Urothelium cell line (cell line): ENCODE data around the gene PAK1IP1.
"Not testable (repeated sequence)": the region's sequence is repeated elsewhere in the genome, so short reads cannot be mapped to it uniquely, and the experiment has no call there.

Experiments
- DNase-seq: peaks from one replicate; pipeline ENCODE4 v3.0.0; 2011; ENCODE audit warnings: low spot score, mixed read lengths
- FAIRE-seq: peaks from 2 replicates; lab custom pipeline; 2011; peaks lifted over from hg19 to GRCh38; lab: Jason Lieb, UNC

PAK1IP1 gene, protein sequence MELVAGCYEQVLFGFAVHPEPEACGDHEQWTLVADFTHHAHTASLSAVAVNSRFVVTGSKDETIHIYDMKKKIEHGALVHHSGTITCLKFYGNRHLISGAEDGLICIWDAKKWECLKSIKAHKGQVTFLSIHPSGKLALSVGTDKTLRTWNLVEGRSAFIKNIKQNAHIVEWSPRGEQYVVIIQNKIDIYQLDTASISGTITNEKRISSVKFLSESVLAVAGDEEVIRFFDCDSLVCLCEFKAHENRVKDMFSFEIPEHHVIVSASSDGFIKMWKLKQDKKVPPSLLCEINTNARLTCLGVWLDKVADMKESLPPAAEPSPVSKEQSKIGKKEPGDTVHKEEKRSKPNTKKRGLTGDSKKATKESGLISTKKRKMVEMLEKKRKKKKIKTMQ

DNA sequence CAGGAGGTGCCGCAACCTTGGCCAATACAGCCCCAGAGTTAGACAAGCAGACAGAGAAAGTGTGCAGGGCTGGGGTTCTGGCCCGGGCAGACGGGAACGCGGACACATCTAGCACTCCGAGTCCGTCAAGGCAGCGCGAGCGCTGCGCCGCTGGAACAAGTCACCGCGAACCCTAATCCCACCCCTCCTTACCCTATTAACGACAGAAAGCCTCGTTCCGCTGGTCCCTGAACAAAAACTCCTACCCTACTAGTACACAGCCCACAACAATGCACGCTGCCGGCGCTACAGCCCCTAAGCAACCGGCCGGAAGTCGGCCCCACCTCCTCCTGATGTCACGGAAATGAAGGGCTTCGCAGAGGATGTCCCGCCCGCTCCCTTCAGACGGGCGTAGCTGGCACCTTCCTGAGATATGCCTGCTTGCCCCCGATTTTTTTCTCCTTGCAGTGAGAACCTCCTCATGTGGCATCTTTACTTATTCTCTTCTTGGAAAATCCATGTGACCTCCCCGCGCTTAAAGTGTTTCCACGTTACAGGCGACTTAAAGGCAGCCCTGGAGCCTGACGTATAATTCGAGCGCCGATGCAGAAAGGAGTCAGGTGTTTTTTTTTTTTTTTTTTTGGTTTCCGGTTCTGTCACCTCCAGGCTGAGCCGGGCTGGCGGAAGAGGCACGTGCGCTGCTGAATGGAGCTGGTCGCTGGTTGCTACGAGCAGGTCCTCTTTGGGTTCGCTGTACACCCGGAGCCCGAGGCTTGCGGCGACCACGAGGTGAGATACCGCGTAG lies at the start of gene PAK1IP1, which contains the start of gene C6orf52:
PAK1IP1 (plus strand) TSS at position 671 of the 784 bp plus-strand sequence; CDS start at position 685, 14 bp downstream.
C6orf52 (minus strand) TSS at position 315 of the 784 bp plus-strand sequence. CDS start 7,066 bp downstream, outside the sequence.
- DNase-seq (peak; percentile 93), FAIRE-seq (no peak)

DNA sequence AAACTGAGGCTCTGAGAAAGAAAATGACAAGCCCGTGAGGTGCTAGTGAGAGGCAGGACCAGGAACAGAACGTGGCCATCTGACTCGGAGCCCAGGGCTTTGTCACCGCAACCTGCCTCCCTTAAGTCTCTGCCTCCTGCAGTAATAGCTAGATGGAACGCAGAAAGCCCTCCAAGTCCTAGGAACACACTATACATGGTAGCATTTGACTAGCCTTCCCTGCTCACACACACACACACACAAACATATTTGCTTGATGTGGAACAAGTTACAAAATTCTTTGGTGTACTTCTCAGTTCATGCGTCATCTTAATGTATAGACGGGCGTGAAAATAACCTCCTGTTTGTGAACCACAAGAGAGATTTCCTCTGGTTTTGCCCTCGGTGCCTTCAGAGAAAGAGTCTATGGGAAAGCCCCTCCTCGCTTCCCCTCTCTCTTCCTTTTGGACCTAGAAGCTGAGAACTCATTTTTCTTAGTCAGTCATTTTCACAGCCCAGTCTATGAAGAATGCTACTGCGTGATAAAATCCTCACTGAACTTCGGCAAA lies 39.2 kb upstream of the PAK1IP1 start:
- FAIRE-seq: no peak
- no peak for DNase-seq

DNA sequence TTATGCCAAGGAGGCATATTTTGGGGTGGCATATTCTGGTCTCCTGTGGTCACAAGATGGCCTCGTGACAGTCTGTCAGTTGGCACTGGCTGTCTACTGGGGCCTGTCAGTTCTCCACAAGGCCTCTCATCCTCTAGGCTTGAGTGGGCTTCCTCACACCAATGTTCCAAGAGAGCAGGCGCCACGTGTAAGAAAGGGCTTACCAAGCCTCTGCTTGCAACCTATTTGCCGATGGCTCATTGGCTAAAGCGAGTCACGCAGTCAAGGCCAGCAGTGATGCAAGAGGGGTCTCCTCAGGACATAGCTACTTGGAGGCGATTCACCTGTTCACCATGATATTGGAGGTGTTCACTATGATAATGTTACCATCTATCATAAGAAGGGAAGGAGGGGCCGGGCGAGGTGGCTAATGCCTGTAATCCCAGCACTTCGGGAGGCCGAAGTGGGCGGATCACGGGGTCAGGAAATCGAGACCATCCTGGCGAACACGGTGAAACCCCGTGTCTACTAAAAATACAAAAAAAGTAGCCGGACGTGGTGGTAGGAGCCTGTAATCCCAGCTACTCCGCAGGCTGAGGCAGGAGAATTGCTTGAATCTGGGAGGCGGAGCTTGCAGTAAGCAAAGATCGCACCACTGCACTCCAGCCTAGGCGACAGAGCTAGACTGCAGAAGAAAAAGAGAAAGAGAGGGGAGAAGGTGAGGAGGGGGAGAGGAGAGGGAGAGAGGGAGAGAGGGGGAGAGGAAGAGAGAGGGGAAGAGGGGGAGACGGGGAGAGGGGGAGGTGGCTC lies 35.7 kb upstream of the PAK1IP1 start:
- FAIRE-seq (no peak), DNase-seq (no peak)

DNA sequence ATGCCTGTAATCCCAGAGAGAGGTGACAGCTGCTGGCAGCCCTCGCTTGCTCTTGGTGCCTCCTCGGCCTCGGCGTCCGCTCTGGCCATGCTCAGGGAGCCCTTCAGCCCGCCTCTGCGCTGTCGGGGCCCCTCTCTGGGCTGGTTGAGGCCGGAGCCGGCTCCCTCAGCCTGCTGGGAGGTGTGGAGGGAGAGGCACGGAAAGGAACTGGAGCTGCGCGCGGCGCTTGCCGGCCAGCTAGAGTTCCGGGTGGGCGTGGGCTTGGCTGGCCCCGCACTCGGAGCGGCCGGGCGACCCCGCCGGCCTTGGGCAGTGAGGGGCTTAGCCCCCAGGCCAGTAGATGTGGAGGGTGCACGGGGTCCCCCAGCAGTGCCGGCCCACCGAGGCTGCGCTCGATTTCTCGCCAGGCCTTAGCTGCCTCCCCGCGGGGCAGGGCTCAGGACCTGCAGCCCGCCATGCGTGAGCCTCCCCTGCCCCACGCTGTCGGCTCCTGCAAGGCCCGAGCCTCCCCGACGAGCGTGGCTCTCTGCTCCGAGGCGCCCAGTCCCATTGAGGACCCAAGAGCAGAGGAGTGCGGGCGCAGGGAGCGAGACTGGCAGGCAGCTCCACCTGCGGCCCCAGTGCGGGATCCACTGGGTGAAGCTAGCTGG lies 34.9 kb upstream of the PAK1IP1 start:
- FAIRE-seq (no peak), DNase-seq (no peak)

DNA sequence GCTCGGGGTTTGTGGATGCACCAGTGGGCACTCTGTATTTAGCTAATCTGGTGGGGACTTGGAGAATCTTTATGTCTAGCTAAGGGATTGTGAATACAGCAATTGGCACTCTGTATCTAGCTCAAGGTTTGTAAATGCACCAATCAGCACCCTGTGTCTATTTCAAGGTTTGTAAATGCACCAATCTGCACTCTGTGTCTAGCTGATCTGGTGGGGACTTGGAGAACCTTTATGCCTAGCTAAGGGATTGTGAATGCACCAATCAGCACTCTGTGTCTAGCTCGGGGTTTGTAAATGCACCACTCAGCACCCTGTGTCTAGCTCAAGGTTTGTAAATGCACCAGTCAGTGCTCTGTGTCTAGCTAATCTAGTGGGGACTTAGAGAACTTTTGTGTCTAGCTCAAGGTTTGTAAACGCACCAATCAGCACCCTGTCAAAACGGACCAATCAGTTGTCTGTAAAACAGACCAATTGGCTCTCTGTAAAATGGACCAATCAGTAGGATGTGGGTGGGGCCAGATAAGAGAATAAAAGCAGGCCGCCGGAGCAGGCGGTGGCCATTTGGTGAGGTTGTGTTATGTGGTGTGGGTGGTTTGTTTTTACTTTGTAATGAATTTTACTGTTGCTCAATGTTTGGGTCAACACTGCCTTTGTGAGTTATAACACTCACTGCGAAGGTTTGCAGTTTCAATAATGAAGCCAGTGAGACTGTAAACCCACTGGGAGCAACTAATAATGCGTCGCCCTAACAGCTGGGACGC lies 34.2 kb upstream of the PAK1IP1 start:
- DNase-seq, FAIRE-seq: not testable (repeated sequence)

DNA sequence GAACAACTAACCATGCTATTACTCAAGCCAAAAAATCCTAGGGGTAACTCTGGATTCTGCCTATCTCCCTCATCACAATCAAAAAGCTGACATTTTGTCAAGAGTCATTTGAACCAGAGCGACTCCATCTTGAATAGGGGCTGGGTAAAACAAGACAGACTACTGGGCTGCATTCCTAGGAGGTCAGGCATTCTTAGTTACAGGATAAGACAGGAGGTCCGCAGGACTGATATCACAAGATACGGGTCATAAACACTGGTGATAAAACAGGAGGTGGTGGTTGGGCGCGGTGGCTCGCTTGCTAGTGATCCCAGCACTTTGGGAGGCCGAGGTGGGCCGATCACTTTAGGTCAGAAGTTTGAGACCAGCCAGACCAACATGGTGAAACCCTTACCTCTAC lies 32.6 kb upstream of the PAK1IP1 start:
- FAIRE-seq: no peak
- no peak for DNase-seq

DNA sequence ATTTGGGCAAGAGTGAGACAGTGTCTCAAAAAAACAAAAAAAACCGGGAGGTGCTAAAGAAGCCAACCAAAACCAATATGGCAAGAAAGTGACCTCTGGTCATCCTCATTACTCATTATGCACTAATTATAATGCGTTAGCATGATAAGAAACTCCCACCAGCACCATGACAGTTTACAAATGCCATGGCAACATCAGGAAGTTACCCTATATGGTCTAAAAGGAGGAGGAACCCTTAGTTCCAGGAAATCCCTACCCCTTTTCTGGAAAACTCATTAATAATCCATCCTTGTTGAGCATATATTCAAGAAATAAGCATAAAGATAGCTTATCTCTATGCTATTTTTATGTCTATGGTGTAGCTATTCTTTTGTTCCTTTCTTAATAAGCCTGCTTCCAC lies 32.0 kb upstream of the PAK1IP1 start:
- DNase-seq: no peak
- no peak for FAIRE-seq

DNA sequence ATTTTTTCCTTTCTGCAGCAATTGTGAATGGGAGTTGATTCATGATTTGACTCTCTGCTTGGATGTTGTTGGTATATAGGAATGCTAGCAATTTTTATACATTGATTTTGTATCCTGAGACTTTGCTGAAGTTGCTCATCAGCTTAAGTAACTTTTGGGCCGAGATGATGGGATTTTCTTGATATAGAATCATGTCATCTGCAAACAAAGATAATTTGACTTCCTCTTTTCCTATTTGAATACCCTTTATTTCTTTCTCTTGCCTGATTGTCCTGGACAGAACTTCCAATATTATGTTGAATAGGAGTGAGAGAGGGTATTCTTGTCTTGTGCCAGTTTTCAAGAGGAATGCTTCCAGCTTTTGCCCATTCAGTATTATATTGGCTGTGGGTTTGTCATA lies 29.2 kb upstream of the PAK1IP1 start:
- FAIRE-seq, DNase-seq: not testable (repeated sequence)

DNA sequence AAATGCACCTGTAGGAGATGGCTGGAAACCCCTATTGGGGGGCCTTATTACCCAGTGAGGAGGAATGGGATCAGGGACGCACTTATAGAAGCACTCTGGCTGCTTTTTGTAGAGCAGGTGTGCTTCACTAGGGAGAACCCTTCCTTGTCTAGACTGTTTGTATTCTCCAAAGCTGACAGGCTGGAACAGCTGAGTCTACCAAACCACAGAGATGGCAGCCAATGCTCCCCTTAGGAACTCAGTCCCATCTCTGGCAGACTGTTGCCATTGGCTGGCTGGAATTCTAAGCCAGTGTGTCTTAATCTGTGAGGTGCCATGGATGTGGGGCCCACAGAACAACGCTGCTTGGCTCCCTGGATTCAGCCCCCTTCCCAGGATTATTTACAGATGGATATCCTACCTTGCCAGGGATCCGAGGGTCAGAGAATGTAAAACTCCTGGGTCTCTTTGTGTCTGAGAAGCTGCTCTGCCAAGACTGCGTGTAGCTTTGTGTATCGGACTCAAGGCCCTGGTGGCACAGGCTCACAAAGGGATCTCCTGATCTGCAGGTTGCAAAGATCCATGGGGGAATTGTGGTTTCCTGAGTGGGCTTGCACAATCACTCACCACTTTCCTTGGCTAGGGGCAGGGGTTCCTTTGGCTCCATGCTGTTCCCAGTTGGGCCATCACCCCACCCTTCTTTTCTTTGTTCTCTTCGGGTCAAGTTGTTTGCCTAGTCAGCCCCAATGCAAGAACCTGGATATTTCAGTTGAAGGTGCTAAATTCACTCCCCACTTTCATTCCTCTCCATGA lies 26.4 kb upstream of the PAK1IP1 start:
- DNase-seq (no peak), FAIRE-seq (no peak)

DNA sequence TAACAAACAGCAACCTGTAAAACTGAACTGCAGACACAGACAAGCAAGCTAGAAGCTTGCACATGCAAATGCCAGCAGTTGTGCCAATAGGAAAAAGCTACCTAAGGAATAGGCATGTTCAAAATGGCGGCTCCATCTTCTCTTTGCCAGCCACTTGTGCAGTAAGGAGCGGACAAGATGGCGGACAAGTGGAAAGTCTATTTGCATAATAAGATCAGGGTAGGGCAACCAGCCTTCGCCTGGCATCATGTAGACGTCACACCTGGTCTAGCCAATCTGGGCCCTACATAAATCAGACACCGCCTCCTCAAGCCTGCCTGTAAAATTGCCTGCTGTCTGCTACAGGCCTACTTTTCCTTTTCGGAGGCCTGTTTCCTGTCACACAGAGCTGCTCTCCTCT lies 18.4 kb upstream of the PAK1IP1 start:
- FAIRE-seq: no peak
- no peak for DNase-seq

DNA sequence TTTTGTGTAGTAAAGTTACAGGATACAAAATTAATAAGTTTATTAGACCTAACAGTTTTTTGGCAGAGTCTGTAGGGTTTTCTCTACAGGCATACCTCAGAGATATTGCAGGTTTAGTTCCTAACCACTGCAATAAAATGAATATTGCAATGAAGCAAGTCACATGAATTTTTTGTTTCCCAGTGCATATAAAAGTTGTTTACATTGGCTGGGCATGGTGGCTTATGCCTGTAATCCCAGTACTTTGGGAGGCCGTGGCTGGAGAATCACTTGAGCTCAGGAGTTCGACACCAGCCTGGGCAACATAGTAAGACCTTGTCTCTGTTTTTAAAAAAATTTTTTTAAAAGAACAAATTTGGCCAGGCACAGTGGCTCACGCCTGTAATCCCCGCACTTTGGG lies 16.3 kb upstream of the PAK1IP1 start:
- DNase-seq (no peak), FAIRE-seq (no peak)

DNA sequence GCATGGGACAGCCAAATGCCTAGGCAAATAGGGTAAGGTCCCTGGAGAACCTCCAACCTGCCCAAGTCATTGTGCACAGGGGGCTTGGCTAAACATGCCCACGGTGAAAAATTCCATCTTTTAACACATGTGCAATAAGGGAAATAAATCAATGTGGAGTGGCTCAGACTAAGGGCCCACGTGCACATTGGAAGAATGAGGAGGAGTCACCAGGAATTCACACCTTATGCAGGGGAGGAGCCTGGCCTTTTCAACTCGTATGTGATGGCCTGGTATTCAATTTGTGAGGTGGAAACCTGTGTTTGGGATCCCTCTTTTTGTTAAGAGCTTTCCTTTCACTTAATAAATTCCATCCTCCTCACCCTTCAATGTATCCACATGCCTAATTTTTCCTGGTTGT lies 13.0 kb upstream of the PAK1IP1 start:
- DNase-seq (no peak), FAIRE-seq (no peak)

DNA sequence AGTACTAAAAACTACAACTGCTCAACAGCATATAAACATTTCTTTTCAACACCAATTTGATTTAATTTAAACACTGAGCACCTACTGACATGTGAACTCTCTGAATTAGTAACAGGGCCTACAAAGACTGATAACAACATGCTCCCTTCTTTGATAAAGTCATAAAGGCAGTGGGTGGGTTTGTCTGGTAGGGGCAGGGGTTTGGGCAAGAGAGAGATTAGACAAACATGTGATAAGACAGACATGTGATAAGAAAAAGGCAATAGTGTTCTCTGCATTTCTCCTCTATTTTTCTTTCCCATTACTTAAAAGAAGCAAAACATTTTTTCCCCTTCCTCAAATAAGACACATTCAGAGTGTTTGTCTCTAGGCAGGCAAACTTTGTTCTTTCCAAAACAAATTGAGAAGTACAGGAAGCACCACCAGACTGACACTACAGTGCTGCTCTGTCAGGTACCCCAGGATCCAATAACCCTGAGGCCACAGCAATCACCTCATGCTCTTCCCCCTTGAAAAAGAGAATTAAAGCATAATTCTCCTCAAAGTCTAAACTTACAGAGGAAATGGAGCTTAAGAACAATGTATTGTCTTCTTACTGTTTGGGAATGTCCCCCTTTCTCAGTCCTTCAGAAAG lies 12.3 kb upstream of the PAK1IP1 start:
- no peak for FAIRE-seq
- no peak for DNase-seq

DNA sequence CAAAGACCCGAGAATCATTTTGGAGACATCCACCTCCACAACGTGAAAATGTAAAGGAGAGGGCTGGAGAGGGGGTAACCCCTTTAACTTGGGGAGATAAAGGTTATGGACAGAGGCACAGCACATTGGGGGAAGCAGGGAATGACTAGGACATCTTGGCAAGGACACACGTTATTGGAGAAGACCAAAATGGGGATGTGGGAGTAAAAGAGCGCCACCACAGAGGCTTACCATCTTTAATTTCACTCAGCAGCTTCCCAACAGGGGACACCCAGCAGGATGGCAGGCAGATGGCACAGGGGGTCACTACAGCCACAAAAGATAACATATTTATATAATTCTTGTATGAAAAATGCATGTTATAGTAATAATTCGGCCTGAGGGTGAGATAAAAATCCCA lies 10.2 kb upstream of the PAK1IP1 start:
- no peak for DNase-seq
- no peak for FAIRE-seq

DNA sequence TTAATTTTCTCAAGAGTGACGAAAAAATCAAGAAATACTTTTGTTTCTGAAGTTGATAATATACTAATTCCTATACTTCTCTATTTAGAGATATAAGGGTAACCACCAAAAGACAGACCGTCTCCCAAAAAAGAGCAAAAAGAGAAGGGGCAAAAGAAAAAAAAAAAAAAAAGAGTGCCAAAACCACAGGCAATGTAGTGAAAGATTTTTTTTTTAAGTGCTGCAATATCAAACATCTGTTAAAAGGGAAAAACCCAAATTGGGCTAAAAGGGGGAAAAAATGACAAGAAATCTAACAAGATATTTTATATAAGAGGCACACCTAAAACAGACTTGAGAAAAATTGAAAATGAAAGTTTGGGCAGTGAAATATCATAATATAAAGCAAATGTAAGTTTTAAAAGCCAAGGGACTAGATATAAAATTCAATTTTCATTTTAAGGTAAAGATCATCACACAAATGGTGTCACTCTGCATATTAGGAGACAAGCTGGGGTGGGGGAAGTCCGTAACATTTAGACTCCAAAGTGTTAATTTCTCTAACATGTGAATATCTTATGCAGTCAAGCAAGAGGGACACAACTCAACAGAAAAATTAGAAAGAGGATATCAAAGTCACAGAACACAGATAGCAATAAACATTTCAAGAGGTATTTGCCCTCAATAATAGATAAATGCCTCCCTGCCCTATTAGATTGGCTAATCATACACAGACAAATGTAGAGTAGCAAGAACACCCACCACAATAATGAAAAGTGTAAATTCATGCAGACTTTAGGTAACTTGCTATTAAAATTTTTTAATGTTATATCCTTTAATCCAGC lies 9.5 kb upstream of the PAK1IP1 start:
- no peak for FAIRE-seq
- DNase-seq: no peak

DNA sequence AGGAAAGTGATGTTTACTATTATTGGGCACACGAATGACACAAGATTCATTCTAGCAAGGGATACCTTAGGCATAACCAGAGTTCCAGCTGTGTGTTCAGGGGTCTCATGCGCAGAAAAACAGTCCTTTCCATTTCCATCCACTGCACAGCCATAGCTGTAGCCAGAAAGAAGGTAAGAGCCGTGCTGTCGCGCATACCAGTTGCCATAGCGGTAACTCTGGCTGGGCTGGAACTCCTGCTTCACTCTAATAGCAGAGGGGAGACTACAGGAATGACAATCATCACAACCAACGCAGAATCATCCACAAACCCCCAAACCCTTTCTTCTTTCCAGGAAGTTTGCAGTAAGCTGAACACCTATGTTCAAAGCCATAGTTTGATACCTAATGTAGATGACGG lies 7.9 kb upstream of the PAK1IP1 start:
- DNase-seq (no peak), FAIRE-seq (no peak)

DNA sequence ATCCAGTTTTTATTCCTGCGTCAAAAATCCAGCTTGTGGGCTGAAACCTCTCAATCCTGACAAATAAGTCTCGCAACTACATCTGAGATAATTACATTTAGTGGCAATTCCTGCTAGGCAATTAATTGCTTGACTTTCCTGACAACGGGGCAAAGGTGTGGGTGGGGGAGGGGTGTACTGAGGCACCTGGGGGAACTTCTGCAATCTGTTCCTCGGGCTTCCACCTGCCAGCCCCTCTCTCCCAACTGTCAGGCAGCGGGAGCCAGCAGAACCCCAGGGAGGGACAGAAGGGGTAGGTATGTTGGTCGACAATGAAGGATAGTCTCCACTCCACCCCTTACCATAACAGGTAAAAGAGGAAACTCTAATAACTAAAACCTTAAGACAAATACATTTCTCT lies 7.2 kb upstream of the PAK1IP1 start:
- FAIRE-seq: no peak
- no peak for DNase-seq
